Activated gamma-delta T cell treated with Interleukin-2 at 50 U/mL for 16 hours (primary cell): ENCODE results near the gene KIAA1328.

Experiments used
- DNase-seq: peaks from one replicate; pipeline ENCODE4 v3.0.0-alpha.2; 2020

Gene KIAA1328

DNA sequence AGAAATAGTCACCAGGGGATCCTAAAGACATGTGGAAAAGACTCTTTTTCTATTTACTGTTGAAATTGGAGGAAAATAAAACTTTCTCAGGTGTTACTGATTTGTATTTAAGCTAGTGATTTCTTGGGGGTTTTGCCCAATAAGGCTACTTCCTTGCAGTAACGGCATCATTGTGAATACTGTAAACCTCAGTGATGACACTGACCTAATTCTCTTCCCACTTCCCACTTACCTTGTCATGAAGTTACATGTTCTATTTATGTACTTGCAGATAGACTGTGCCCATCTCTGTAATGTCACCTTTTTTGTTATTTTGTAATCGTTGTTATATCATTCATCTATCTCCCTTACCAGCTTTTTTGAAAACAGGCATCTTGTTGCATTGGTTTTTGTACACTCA, 134.5 kb downstream of the KIAA1328 start:
- DNase-seq, result no peak

DNA sequence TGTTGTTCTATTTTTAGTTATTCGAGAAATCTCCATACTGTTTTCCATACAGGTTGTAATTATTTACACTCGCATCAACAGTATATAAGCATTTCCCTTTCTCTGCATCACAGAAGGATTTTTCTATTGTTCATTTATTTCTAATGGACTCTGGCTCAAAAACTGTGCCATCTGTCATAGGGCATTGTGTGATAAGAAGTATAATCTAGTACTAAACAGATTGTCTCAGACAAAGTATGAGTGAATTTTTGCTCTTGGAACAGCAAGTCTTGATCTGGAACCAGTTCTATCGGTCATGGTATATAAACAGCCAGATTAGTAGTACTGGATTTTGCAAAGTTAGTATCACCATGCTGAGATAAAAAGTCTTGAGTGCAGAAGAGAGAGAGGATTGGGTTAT, 145.8 kb downstream of the KIAA1328 start:
- no peak for DNase-seq

DNA sequence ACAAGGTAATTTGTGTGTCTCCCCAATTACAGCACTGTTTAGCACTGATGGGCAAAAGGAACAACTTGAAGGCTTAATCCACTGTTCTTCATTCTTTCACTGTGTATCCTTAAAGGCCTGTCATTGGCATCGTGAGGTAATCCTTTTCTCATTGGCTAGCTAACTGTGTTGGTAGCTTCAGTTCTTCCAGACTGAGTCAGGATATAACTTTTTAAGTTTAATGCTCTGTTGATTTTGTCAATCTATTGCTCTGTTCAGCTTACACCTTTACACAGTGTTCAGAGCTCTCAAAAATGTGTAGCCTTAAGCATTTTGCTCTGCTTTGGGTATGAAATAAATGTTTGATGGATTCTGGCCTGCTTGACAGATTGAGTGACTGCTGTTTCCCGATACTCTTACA, 148.2 kb downstream of the KIAA1328 start:
- DNase-seq, result no peak

DNA sequence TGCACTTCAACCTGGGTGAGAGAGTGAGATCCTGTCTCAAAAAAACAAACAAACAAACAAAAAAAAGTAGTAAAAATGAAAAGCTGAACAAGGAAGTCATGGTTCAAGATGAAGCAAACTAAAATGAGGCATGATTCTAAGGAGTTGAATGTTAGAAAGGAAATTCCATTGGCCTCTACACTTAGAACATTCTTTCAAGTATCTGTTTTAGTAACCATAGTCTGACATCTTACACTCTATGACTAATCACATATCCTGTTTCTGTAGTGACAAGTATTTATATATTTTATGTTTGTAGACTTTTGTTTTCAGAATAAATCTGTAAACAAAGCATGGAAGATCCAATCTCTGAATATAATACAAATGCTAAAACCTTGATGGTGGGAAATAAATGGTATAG, 164.1 kb downstream of the KIAA1328 start:
- no peak for DNase-seq

DNA sequence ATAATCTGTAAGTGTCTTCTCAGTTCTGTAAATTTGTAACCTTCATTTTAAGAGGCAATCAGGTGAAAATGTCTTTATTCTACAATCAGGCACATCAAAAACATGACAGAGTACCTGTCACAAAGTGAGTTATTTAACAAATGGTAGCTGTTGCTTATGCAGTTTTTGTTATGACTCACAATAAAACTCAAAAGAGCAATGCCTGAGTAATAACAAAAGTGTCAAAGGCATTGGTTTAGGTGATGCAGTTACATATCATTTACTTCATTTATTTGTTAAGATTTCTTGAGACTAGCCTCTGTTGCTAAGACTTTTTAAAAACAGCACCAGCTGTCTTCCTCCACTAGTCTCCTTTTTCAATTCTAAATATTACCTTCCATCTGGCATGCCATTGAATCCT, 177.8 kb downstream of the KIAA1328 start:
- no peak for DNase-seq

DNA sequence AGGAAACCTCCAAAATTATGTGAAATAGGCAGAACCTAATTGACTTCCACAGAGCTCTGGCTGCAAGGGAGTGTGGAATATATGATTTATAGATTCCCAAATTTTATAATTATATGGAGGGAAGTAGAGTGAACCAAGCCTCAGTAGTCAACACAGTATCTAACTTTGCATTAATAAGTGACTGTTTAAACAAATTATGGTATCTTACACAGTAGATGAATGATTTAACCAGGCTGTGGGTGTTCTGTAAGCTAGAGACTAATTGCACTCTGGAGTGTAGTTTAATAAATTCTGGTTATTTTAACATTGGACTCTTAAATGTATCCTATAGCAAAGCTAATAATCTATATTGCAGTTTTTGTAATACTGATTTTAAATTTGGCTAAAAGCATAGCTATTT, 183.5 kb downstream of the KIAA1328 start:
- DNase-seq, result no peak

DNA sequence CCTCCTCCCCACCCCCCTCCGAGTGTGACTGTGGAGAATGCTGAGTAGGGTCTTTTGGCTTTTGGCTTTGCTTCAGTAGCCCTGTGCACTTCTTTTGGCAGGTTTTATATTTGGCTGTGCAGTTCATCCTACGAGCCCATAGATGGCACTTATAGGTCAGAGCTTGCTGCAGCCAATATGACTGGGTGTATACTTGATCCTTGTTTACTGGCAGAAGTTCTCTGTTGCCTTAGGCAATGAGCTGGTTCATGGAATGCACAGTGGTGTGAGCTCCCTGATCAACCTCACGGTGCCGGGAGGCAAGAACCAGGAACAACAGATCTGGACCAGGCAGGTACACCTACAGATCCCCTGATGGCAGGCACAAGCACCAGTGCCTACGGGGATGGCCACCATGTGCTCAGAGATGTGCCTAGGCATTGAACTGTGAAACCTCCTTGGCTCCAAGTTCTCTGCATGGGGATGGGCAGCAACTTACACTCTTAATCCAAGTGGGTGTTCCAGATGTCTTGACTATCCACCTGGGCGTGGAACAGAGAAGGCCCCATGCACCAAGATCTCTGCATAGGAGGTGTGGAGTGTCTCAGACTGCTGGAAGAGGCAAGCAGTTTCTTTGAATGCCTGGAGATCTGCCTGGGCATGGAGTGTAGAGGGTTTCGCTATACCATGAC, 190.4 kb downstream of the KIAA1328 start:
- DNase-seq, result no peak

DNA sequence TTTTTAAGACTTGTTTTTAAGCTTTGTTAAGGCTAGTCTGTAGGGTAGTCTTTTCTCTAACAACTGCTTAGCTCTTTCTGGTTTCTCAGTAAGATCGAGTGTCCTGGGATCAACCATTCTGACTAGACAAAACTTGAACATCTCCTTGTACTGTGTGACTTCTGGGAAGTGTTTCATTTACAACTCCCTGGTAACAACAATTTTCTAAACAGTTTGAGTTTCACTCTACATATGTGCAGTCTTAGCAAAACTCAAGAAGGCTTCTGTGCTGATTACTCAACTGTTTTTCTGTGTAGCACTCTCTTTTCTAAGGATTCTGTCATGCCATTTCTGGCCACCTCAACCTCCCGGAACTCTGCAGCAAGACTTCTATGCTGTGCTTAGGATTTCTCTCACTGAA, 204.5 kb downstream of the KIAA1328 start:
- DNase-seq, result no peak

DNA sequence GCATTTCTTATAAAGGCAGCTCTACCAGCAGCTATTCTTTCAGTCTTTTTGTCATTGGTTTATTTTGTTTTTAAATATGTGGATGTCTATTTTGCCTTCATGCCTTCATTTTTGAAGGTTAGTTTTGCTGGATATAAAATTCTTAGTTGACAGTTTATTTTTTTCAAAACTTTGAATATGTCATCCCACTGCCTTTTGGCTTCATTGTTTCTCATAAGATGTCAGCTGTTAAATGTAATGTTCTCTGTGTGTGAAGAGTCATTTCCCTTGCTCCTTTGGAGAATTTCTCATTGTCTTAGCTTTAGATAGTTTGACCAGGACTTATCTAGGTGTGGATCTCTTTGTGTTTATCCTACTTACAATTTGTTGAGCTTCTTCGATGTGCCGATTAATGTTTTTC, 213.5 kb downstream of the KIAA1328 start:
- DNase-seq, result no peak

DNA sequence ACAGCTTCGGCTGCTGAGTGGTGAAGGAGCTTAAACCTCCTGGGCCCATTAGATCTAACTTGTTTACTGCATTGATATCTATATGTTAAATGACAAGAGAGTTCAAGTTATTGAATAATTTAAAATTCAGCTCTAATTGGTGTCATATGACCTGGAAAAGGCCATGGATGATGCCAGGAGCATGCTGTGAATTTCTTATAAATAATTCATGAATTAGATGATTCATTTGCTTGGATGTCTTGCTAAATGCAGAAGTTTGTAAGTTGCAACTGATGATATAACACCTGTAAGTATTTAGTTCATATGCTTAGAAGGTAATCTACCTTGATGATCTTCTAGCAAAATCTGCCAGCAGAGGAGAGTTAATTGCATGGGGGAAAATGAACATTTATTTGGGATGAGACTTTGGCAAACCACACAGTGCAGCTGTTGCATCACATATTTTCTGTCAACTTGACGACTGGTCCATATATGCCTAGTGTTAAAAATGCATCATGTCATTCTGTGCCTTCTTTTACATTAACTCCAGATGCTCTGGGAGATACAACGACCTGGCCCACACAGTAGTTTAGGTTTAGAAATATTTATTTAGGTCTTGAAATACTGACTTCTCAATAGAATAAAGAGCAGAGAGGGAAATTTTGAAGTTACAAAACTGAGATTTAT, 226.3 kb downstream of the KIAA1328 start:
- no peak for DNase-seq

DNA sequence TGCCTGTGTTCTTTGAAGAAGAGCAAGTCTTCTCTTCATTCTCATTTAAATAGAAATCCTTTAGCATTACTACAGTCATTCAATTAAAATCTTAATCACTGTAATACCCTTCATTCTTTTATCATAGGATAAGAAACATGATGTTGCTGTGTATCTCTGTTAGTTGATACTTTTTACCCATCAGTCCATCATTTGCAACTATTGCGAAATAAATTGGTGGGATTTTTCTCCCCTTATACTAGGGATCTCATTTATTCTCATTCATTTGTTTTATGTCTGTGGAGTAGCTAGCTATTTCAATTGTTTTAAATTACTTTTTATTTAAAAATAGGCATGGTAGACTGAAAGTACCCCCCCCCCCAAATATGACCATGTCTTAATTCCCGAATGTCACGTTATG, 235.3 kb downstream of the KIAA1328 start:
- no peak for DNase-seq

DNA sequence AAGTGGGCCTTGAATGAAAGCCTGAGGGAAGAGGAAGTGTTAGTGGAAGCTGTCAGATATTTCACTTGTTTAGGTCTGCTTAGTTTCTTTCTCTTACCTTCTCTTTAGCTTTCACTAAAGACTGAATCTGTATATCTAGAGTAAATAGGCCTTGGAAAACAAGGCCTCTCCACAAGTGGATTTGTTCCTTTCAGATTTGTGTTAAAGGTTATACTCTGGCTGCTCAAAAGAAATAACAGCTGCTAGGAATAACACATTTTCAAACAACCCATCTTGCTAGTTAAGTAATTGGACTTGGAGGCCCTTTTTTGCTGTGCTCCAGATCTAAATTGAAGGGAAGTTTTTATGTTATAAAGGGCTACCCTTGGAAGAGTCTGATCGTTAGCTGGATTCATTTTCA, 236.3 kb downstream of the KIAA1328 start:
- DNase-seq, result no peak

DNA sequence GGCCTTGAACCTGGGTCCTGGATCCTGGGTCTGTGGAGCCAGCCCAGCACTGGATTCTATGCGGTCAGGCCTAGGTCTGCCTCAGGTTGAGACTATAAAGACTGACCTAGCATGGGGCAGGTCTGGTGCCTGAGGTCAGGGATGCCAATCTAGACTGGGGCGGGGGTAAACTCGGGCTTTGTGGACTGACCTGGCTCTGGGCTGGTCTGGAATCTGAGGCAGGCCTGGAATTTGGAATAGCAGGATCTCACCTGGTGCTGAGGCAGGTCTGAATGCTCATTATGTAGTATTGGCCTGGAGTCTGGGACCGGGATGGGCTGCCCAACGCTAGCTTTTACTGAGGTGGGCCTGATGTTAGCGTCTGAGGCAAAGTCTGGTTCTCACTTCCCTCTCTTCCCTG, 256.0 kb downstream of the KIAA1328 start:
- DNase-seq, result no peak

DNA sequence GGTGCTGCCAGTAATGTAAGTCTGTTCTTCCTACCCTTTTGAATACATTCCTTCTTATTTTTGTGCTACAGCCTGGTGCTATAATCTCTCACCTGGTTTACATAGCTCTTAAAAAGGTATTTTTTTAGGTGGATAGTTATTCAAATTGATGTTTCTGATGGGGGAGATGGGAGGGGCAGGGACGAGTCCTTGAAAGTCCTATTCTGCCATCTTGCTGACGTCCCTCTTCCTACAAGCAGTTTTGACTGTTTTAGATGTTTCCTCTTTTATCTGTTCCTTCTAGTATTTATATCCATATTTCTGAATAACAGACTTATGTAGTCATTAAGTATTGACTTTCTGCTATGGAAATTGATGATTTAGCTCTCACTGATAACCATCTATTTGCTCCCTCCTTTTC, 256.4 kb downstream of the KIAA1328 start:
- no peak for DNase-seq

DNA sequence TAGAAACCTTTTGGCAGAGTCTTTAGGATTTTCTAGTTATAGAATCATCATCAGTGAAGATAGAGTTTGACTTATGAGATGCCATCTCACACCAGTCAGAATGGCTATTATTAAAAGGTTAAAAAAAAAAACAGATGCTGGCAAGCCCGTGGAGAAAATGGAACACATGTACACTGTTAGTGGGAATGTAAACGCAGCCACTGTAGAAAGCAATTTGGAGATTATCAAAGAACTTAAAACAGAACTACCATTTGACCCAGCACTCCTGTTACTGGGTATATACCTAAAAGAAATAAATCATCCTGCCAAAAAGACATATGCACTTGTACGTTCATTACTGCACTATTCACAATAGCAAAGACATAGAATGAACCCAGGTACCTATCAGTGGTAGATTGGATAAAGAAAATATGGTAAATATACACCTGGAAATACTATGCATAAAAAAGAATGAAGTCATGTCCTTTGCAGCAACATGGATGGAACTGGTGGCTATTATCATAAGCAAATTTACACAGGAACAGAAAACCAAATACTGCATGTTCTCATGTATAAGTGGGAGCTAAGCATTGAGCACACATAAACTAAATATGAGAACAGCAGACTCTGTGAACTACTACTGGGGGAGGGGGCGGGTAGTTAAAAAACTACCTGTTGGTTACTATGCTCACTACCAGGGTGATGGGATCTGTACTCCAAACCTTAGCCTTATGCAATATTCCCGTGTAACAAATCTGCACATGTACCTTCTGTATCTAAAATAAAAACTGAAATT, 279.0 kb downstream of the KIAA1328 start:
- no peak for DNase-seq

DNA sequence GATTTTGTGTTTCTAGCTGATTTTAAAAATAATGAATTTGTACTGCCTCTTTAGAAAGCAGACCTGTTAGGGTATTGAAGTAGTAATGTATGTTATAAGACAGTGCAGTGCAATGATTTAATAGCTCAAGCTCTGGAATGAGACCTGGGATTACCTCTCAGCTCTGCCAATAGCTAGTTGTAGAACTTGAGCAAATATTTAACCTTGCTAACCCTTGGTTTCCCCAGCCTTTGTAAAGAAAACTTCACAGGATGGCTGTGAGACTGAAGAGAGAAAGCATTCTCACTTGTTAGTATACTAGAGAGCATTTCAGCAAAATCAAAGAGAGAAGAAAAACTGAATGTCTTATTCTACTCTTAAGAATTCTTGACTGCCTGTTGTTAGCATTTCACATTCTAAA, 293.9 kb downstream of the KIAA1328 start:
- no peak for DNase-seq

DNA sequence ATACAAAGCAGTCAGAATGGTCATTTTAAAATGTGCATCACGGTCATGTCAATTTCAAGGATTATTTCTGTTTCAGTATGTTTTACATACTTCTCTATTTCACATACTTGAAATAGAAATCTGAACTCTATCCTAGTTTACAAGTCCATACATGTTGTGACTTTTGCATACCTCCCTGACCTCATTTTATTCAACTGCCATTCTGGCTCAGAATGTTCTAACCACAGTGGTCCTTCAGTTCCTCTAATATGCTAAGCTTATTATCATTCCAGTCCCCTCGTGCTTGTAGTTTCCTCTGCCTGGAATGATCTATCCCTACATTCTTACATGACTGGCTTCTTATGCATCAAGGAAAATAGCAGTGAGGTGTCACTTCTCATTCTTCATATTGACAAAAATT, 295.6 kb downstream of the KIAA1328 start:
- DNase-seq, result no peak

DNA sequence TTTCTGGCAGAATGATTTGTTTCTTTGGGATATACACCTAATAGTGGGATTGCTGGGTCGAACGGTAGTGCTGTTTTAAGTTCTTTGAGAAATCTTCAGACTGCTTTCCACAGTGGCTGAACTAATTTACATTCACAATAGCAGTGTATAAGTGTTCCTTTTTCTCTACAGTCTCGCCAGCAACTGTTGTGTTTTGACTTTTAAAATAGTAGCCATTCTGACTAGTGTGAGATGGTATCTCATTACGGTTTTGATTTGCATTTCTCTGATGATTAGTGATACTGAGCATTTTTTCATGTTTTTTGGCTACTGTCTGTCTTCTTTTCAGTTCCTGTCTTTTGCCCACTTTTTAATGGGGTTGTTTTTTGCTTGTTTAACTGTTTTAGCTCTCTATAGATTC, 306.2 kb downstream of the KIAA1328 start:
- DNase-seq, result no peak

DNA sequence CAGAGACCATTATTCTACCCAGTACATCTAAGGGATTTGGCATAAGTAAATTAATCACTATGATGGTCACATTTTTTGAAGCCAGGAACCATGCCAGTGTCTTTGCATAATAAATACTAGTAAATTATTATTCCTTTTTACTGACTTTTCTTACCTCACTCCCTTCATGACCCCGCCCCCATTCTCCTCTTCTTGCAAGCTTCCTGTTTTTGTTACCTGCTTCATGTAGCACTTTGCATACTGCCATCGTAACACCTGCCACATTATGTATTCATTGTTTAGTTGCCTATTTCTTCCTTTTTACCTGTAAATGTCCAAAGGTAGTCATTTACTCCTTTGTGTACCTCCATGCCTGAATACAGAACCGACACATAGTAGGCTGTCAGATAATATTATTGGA, 309.5 kb downstream of the KIAA1328 start:
- no peak for DNase-seq

DNA sequence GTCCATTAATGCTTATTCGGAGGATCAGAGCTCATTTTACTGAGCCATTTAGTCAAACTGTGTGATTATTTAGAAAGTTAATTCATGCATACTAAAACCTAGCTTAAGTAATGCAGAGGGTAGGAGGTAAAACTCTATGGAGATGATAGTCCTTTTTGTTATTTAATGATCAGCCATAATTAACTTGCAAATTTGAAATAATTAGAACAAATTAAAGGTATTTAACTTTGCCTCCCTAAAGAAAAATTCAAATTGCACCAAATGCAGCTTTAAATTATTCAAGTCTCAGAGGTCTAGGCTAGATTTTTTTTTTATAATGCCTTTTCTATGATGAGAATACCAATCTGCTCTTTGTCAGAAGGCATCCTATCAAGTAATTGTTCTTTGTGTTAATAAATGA, 310.9 kb downstream of the KIAA1328 start:
- DNase-seq, result no peak

DNA sequence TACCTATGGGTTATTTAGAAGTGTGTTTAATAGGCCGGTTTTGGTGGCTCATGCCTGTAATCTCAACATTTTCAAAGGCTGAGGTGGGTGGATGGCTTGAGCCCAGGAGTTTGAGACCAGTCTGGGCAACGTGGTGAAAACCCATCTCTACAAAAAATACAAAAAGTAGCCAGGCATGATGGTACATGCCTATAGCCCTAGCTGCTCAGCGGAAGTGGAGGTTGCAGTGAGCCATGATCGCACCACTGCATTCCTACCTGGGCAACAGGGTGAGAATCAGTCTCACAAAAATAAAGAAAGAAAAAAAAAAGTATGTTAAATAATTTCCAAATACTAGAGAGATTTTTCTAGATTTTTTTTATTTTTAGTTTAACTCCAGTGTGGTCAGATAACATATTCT, 316.0 kb downstream of the KIAA1328 start:
- no peak for DNase-seq

DNA sequence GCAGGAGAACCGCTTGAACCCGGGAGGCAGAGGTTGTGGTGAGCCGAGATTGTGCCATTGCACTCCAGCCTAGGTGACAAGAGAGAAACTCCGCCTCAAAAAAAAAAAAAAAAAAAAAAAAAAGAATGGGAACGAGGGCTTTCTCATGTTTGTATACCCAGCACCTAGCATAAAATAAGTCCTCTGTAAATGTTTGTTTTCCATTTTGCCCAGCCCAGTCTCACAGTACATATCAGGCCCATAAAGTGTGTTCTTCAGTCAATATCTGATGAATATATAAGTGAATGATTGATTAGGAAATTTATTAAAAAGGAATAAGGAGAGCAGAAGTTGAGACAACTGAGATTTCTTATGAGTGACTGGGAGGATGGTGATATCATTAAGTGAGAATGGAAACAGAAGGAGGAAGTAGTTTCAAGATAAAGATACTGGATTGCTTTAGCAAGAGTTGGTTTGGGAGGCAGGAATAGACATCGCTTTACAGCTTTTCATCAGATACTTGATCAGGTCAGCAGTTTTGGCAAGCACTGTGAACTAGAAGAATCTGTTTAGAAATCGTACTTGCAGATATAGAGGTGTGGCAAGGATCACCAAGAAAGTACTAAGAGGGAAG, 327.5 kb downstream of the KIAA1328 start:
- no peak for DNase-seq

DNA sequence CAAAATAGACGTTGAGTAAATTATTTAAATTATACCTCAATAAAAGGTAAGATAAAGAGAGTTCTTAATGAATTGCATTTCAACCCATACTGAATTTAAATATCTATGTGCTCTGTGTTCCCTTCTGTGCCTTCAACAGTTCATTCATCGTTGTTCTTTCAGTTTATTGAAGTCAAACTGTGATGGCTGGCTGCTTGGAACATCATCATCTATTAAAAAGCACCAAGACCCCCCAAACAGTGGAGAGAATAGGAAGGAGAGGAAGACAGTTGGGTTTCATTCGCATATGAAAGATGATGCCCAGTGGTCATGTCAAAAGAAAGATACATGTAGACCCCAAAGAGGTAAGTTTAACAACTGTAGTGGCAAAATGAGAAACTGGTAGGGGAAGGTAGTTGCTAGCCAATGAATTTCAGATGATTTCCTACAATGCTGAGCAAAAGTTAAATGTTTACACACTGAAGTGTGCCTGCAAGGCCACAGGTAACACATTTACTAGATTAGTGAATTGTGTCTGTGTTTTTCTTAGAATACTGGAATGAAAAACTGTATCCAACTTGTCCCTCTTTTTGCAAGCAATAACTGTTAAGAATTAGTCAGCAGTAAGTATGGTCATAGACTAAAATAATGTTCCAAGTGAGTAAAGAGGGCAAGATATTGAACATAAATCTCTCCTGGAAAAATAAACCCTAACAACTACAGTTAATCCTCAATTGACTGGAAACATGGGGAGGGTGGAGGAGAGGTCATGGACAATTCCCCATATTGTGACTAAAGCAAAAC, 331.3 kb downstream of the KIAA1328 start:
- DNase-seq, result no peak
